Keratinocyte (primary cell): ENCODE results near the gene CARD11.
"Not testable (repeated sequence)": the region's sequence is repeated elsewhere in the genome, so short reads cannot be mapped to it uniquely, and the experiment has no call there.

Experiments used
- CTCF ChIP-seq, 3 experiments: IDR thresholded peaks in 1 of 3; conservative IDR thresholded peaks in 1 of 3; optimal IDR thresholded peaks in 1 of 3; 2 replicates in 2 of 3; 3 replicates in 1 of 3; pipeline versions ENCODE3 to v1.5.1; 2011; ENCODE audit warnings: low read length in 3 of 3, mild to moderate bottlenecking in 3 of 3, moderate library complexity in 2 of 3, control low read depth in 1 of 3, inconsistent platforms in 1 of 3; ENCODE audit not compliant: insufficient read depth in 2 of 3; ENCODE audit errors: extremely low read depth in 1 of 3
- EZH2 ChIP-seq: IDR thresholded peaks from one replicate; pipeline ENCODE4 v1.6.1; 2012; ENCODE audit warnings: inconsistent platforms, mild to moderate bottlenecking, low read length, moderate library complexity

GRCh38 chr7:3038011-3038410, 5.7 kb downstream of the CARD11 start:
- TF ChIP-seq CTCF (optimal IDR thresholded peaks at IDR 0.05 in 1 of 3, IDR thresholded peaks at IDR 0.05 in 1 of 3, conservative IDR thresholded peaks at IDR 0.05 in 1 of 3; ENCODE audit: extremely low read depth in 1 of 3, insufficient read depth in 2 of 3, low read length in 3 of 3); EZH2: not testable (repeated sequence)
